H1 (cell line): ENCODE data around the gene ALAS1. TPM values are rescaled to one million over a fixed set of nuclear protein-coding genes. Genes with fewer than 3 reads are reported as not detected.
A peak's percentile ranks its signal among the peaks of the same experiment; 100 is the strongest.

Source experiments
- CTCF ChIA-PET: fragments of 300-600 bp; sonication (Branson Sonifier 250); formaldehyde crosslinking; loops from one replicate; lab custom pipeline; 2021; ENCODE audit not compliant: partially characterized antibody; lab: Charles Lee
- POLR2A ChIA-PET: fragments of 300-600 bp; sonication (Branson Sonifier 250); formaldehyde crosslinking; loops from one replicate; lab custom pipeline; 2021; ENCODE audit warnings: inconsistent platforms; ENCODE audit not compliant: partially characterized antibody; lab: Charles Lee
- DNase-seq, 2 experiments: peaks; one replicate each; pipeline versions ENCODE4 v3.0.0 to v3.0.0-alpha.2; 2010 to 2022; ENCODE audit warnings: low spot score in 2 of 2, low read depth in 1 of 2, mixed read lengths in 1 of 2
- FAIRE-seq: peaks from 2 replicates; lab custom pipeline; 2011; peaks lifted over from hg19 to GRCh38; lab: Jason Lieb, UNC
- H2AFZ ChIP-seq: 2 replicates; pipeline ENCODE4 v1.8.1; 2012; ENCODE audit warnings: low read length, inconsistent platforms
- H2AK5ac ChIP-seq: 2 replicates; pipeline ENCODE4 v1.6.1; 2013; ENCODE audit warnings: low read depth, low read length
- H2BK120ac ChIP-seq: replicated peaks from 2 replicates; pipeline ENCODE3; 2013; ENCODE audit warnings: low read depth, low read length, inconsistent platforms
- H2BK12ac ChIP-seq: 2 replicates; pipeline ENCODE4 v1.6.1; 2013; ENCODE audit warnings: low read depth, low read length
- H2BK15ac ChIP-seq: 2 replicates; pipeline ENCODE4 v1.6.1; 2013; ENCODE audit warnings: low read length
- H2BK20ac ChIP-seq: 2 replicates; pipeline ENCODE4 v1.6.1; 2013; ENCODE audit warnings: low read length
- H2BK5ac ChIP-seq: 2 replicates; pipeline ENCODE4 v1.6.1; 2013; ENCODE audit warnings: low read depth, low read length
- H3K14ac ChIP-seq: 2 replicates; pipeline ENCODE4 v1.6.1; 2013; ENCODE audit warnings: inconsistent platforms; ENCODE audit not compliant: insufficient read length
- H3K18ac ChIP-seq: 2 replicates; pipeline ENCODE4 v1.6.1; 2013; ENCODE audit warnings: low read length; ENCODE audit errors: extremely low read depth
- H3K23ac ChIP-seq: 2 replicates; pipeline ENCODE4 v1.6.1; 2013; ENCODE audit warnings: inconsistent platforms; ENCODE audit not compliant: insufficient read length
- H3K23me2 ChIP-seq: 2 replicates; pipeline ENCODE4 v1.6.1; 2013; ENCODE audit warnings: low read depth, low read length
- H3K27ac ChIP-seq: 2 replicates; pipeline ENCODE4 v1.6.1; 2011; ENCODE audit warnings: low read depth, low read length, inconsistent platforms
- H3K27me3 ChIP-seq, 4 experiments: replicated peaks in 1 of 4; 1 replicate in 1 of 4; 2 replicates in 3 of 4; pipeline versions ENCODE4 v1.6.1 to v1.8.1; 2011 to 2013; ENCODE audit warnings: low read length in 3 of 4, mild to moderate bottlenecking in 3 of 4, inconsistent platforms in 2 of 4, mixed read lengths in 2 of 4, moderate library complexity in 1 of 4; ENCODE audit not compliant: control insufficient read depth in 3 of 4, insufficient read depth in 3 of 4; ENCODE audit errors: extremely low read depth in 1 of 4
- H3K36me3 ChIP-seq, 4 experiments: 2 replicates each; pipeline versions ENCODE4 v1.6.1 to v1.8.1; 2011 to 2013; ENCODE audit warnings: mild to moderate bottlenecking in 4 of 4, low read length in 3 of 4, moderate library complexity in 2 of 4, control low read depth in 1 of 4, inconsistent platforms in 1 of 4; ENCODE audit not compliant: insufficient read depth in 4 of 4, control insufficient read depth in 2 of 4
- H3K4ac ChIP-seq: replicated peaks from 2 replicates; pipeline ENCODE3; 2013; ENCODE audit warnings: low read length, low read depth, mixed read lengths, inconsistent platforms; ENCODE audit not compliant: insufficient read length
- H3K4me1 ChIP-seq, 4 experiments: replicated peaks in 1 of 4; 1 replicate in 1 of 4; 2 replicates in 3 of 4; pipeline versions ENCODE4 v1.6.1 to v1.8.1; 2011 to 2013; ENCODE audit warnings: low read length in 3 of 4, inconsistent platforms in 2 of 4, mixed read lengths in 1 of 4; ENCODE audit not compliant: insufficient read depth in 4 of 4, control insufficient read depth in 3 of 4
- H3K4me2 ChIP-seq, 2 experiments: 2 replicates each; pipeline versions ENCODE4 v1.6.1 to v1.8.1; 2011 to 2013; ENCODE audit warnings: low read depth in 2 of 2, low read length in 2 of 2, control low read depth in 1 of 2, inconsistent platforms in 1 of 2, mild to moderate bottlenecking in 1 of 2; ENCODE audit not compliant: insufficient read depth in 1 of 2
- H3K4me3 ChIP-seq, 4 experiments: fragments of 200-600, 300-600 bp in 1 of 4; sonication (generic), shearing (Covaris generic), sonication (Bioruptor Twin) in 1 of 4; 2 replicates each; pipeline versions ENCODE4 v1.5.1 to v1.8.1; 2011 to 2016; ENCODE audit warnings: low read length in 4 of 4, low read depth in 3 of 4, control low read depth in 2 of 4, inconsistent platforms in 2 of 4, mild to moderate bottlenecking in 2 of 4, mixed read lengths in 1 of 4, moderate library complexity in 1 of 4; ENCODE audit not compliant: insufficient read depth in 2 of 4; ENCODE audit errors: extremely low read depth in 1 of 4
- H3K56ac ChIP-seq: replicated peaks from 2 replicates; pipeline ENCODE3; 2013; ENCODE audit warnings: low read depth, mild to moderate bottlenecking, mixed read lengths, low read length, inconsistent platforms; ENCODE audit not compliant: insufficient read length
- H3K79me1 ChIP-seq: 2 replicates; pipeline ENCODE4 v1.6.1; 2013; ENCODE audit warnings: low read depth, low read length, control low read depth
- H3K79me2 ChIP-seq, 2 experiments: 2 replicates each; pipeline versions ENCODE4 v1.6.1 to v1.8.1; 2012 to 2013; ENCODE audit warnings: low read length in 2 of 2, mild to moderate bottlenecking in 2 of 2, inconsistent platforms in 1 of 2; ENCODE audit not compliant: insufficient read depth in 2 of 2, control insufficient read depth in 1 of 2
- H3K9ac ChIP-seq, 4 experiments: replicated peaks in 1 of 4; 1 replicate in 1 of 4; 2 replicates in 3 of 4; pipeline versions ENCODE4 v1.6.1 to v1.8.1; 2011 to 2013; ENCODE audit warnings: low read depth in 3 of 4, low read length in 3 of 4, control low read depth in 2 of 4, mild to moderate bottlenecking in 2 of 4, moderate library complexity in 2 of 4, inconsistent platforms in 1 of 4; ENCODE audit errors: extremely low read depth in 1 of 4
- H3K9me3 ChIP-seq, 2 experiments: 2 replicates each; pipeline versions ENCODE4 v1.6.1 to v1.8.1; 2012 to 2013; ENCODE audit warnings: mild to moderate bottlenecking in 2 of 2, moderate library complexity in 2 of 2, control low read depth in 1 of 2, inconsistent platforms in 1 of 2, low read depth in 1 of 2, low read length in 1 of 2, mixed read lengths in 1 of 2; ENCODE audit not compliant: insufficient read depth in 2 of 2
- H4K20me1 ChIP-seq, 2 experiments: replicated peaks in 1 of 2; 2 replicates each; pipeline versions ENCODE3 to v1.8.1; 2011 to 2013; ENCODE audit warnings: inconsistent platforms in 2 of 2, low read length in 2 of 2, mild to moderate bottlenecking in 1 of 2; ENCODE audit not compliant: insufficient read depth in 2 of 2, control insufficient read depth in 1 of 2
- H4K5ac ChIP-seq: 2 replicates; pipeline ENCODE4 v1.6.1; 2013; ENCODE audit warnings: low read length, low read depth, mixed read lengths, inconsistent platforms; ENCODE audit not compliant: insufficient read length
- H4K8ac ChIP-seq: 2 replicates; pipeline ENCODE4 v1.8.0; 2013; ENCODE audit warnings: mild to moderate bottlenecking, moderate library complexity, low read length, inconsistent platforms; ENCODE audit not compliant: insufficient read depth; ENCODE audit errors: extremely low read depth
- H4K91ac ChIP-seq: replicated peaks from 2 replicates; pipeline ENCODE3; 2013; ENCODE audit warnings: low read length, mixed read lengths, inconsistent platforms; ENCODE audit not compliant: insufficient read length
- ATF3 ChIP-seq: IDR thresholded peaks from 2 replicates; pipeline ENCODE4 v1.6.1; 2011; ENCODE audit warnings: low read depth, mild to moderate bottlenecking, low read length; ENCODE audit not compliant: insufficient read depth
- POLR2AphosphoS5 ChIP-seq: IDR thresholded peaks from 2 replicates; pipeline ENCODE4 v1.6.1; 2011; ENCODE audit warnings: low read depth, low read length
- TBP ChIP-seq: IDR thresholded peaks from 2 replicates; pipeline ENCODE4 v1.6.1; 2011; ENCODE audit warnings: low read depth, low read length, improper control_type of control experiment
- YY1 ChIP-seq: IDR thresholded peaks from 2 replicates; pipeline ENCODE4 v1.6.1; 2011; ENCODE audit warnings: low read depth, mild to moderate bottlenecking, low read length
- WGBS, 2 experiments: shearing (Covaris generic) in 1 of 2; methylation state at CpG; one replicate each; pipeline versions ENCODE4 v1.1.6 to v1.1.7; 2013 to 2015; ENCODE audit warnings: low lambda C conversion rate in 2 of 2, mixed read lengths in 2 of 2, inconsistent platforms in 1 of 2, low coverage in 1 of 2, missing lambda C conversion rate in 1 of 2; ENCODE audit not compliant: insufficient replicate concordance in 2 of 2, insufficient coverage in 1 of 2, insufficient read length in 1 of 2; ENCODE audit errors: extremely low coverage in 1 of 2, missing lambda C conversion rate in 1 of 2; 5-methylcytosine and 5-hydroxymethylcytosine counted together
- polyA plus RNA-seq, 7 experiments: library from polyadenylated mRNA; depleted of rRNA in 3 of 7; stranded (reverse) in 5 of 7; unstranded in 2 of 7; fragments of >200 nt in 5 of 7; fragments of 200-250 nt in 2 of 7; gene quantifications; 1 replicate in 5 of 7; 2 replicates in 1 of 7; 4 replicates in 1 of 7; pipeline versions ENCODE4 v1.2.1 to v1.2.3, GENCODE V29; 2011 to 2013; ENCODE audit warnings: missing spikeins in 2 of 7, mixed read lengths in 2 of 7
- total RNA-seq: library from RNA; stranded (reverse); fragmentation: NEBNext Ultra II Directional; extraction: Animal tissue kit (Norgen Biotek cat#: 25700); gene quantifications from 2 replicates; pipeline ENCODE4 v1.2.1, GENCODE V29; 2021

ALAS1 gene
- total and polyA plus RNA-seq, 2 of the 8 experiments (the other 6 are each of a cell fraction or from before 2014, with no cell fraction given): 45.9 to 84.4 TPM

- no peaks in the 10 kb centered on the region; a peak in 2 of 7 replicates for H3K27me3 ChIP-seq
- peak overlapping the region; percentile 8 for H3K4ac ChIP-seq
- H3K56ac ChIP-seq: no peak overlapping the region
- no peak overlapping the region; the same call in 1 of the 2 replicates for H2BK12ac ChIP-seq
- TF ChIP-seq YY1 (no peak), ATF3 (no peak), POLR2AphosphoS5 (no peak), TBP (no peak)
- H3K4me2 ChIP-seq: no peak overlapping the region
- H3K9ac ChIP-seq: no peak overlapping the region; a peak in 1 of 7 replicates
- no peak overlapping the region for H2AK5ac ChIP-seq
- H3K23me2 ChIP-seq: no peaks in the 10 kb centered on the region
- H2BK5ac ChIP-seq: peak overlapping the region; percentile 16; the same call in 1 of the 2 replicates
- no peak overlapping the region for H2BK20ac ChIP-seq
- H3K4me3 ChIP-seq: no peak overlapping the region
- H3K18ac ChIP-seq: no peak overlapping the region
- H4K5ac ChIP-seq: no peak overlapping the region
- no peaks in the 10 kb centered on the region for H3K79me1 ChIP-seq
- CTCF ChIA-PET: interaction anchor here (0.8 to 2.9 kb wide), 6 partner anchors 10 to 164 kb away, joined by 3 to 10 read pairs (median 4); no protein-coding TSS in a partner anchor
- no peak overlapping the region for H2BK120ac ChIP-seq
- no peak overlapping the region for H4K8ac ChIP-seq
- H2AFZ ChIP-seq: no peak overlapping the region
- no peak overlapping the region for H3K23ac ChIP-seq
- no peaks in the 10 kb centered on the region for H3K9me3 ChIP-seq
- no peak overlapping the region for H3K14ac ChIP-seq
- FAIRE-seq: no peak
- 80% methylated on average over 14 of the region's 14 CpGs; no CpG with 5 or more reads in 1 of the 2 experiments for WGBS, 2 experiments
- H4K91ac ChIP-seq: no peak overlapping the region
- POLR2A ChIA-PET: interaction anchor here (0.6 to 1.6 kb wide), 5 partner anchors 10 to 180 kb away, joined by 3 to 4 read pairs (median 4); partner anchors contain the start of gene RPL29
- peaks cover 0 to 5% (median 0%) of the 10 kb centered on the region in 4 experiments; a peak in 1 of 7 replicates for H3K4me1 ChIP-seq
- no peaks in the 10 kb centered on the region for H3K36me3 ChIP-seq
- no peaks in the 10 kb centered on the region for H3K79me2 ChIP-seq
- no peak overlapping the region for H3K27ac ChIP-seq
- H4K20me1 ChIP-seq: no peaks in the 10 kb centered on the region
- H2BK15ac ChIP-seq: no peak overlapping the region; the same call in 1 of the 2 replicates
- no peak for DNase-seq
Observed at GRCh38 chr3:52175416-52176179, 22.4 kb upstream of the ALAS1 start.
